GM19438 (cell line): ENCODE results near the gene SLC2A9.
A peak's percentile ranks its signal among the peaks of the same experiment; 100 is the strongest.
"Not testable (repeated sequence)": the region's sequence is repeated elsewhere in the genome, so short reads cannot be mapped to it uniquely, and the experiment has no call there.

Source experiments
- ATAC-seq: cut with Tn5 transposase; IDR thresholded peaks from one replicate; pipeline ENCODE4 v1.9.1; 2021; ENCODE audit warnings: low read depth; ENCODE audit not compliant: unreplicated experiment

SLC2A9 gene

DNA sequence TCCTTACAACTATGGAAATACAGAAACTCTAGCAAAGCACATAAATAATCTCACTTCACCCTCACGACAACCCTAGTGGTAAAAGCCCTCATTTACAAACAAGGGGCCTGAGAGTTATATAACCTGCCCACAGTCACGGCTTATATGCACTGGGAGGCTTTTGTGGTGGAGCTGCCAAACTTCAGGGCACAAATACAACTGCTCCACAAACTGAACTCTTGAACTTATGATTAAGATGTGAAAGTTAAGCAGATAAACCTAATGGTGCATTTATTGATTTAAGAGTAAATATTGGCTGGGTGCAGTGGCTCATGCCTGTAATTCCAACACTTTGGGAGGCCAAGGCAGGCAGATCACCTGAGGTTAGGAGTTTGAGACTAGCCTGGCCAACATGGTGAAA lies 19.0 kb downstream of the SLC2A9 start:
- ATAC-seq = no peak

- no peak for ATAC-seq
Measured at GRCh38 chr4:10001757-10002156, 19.5 kb downstream of the SLC2A9 start.

- ATAC-seq = peak; percentile 46
Measured at GRCh38 chr4:9999956-10000561, 21.2 kb downstream of the SLC2A9 start.

DNA sequence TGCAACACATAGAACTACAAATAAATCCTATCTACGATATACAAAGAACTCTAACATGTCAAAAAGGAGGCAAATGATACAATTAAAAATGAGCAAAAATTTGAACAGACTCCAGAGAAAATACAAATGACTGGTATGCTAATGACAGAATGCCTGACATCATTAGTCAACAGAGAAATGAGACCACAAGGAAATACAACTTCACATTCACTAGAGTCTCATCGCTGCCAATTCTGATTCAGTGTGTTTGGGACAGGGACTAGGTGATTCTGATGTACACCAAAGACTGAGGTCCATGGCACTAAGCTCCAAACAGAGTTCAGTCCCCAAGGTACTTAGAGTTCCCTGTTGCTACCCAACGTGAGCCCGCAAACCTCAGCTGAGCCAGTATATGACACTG lies 23.4 kb downstream of the SLC2A9 start:
- ATAC-seq = no peak

GRCh38 chr4:9996319-9997110 lies 24.8 kb downstream of the SLC2A9 start:
- no peak for ATAC-seq

- ATAC-seq = peak; percentile 50
Measured at GRCh38 chr4:9994246-9994847, 26.9 kb downstream of the SLC2A9 start.

GRCh38 chr4:9989918-9990635 lies 31.2 kb downstream of the SLC2A9 start:
- ATAC-seq = no peak

DNA sequence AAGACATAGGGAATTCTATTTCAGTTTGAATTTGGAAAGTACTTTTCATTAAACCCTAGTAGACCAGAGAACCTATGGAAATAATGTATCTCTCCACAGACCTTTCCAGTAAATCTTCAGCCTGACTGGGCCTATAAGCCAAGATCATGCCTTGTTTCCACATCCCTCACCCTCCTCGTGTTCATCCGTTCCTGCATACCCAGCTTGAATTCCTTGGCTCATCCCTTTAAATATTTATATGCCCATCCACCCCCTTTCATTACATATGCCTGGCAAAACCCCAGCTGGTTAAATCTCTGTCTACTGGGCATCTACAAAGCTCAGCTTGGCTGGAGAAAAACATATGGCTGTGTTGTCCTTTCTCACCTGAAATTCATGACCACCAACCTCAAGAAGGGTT lies 32.4 kb downstream of the SLC2A9 start:
- ATAC-seq = no peak

- ATAC-seq = no peak
Measured at GRCh38 chr4:9988363-9988749, 32.9 kb downstream of the SLC2A9 start.

GRCh38 chr4:9987749-9988362 lies 33.4 kb downstream of the SLC2A9 start:
- ATAC-seq = no peak

DNA sequence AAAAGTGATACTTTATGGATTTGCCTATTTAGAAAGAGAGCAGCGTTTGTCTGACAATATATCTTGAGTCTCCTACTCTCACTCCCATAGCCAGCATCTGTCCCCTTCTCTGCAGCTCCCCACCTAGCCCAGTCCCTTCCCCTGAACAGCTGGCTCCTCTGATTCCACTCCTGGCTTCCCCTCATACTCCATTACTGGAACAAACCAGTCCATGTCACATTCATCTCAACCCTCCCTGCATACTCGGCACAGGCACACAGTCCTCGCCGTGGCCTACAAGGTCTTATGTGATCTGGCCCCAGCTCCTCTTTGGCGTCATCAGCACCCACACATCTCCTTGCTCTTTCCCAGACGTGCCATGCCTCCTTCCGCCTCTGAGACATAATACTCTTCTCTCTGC lies 36.7 kb downstream of the SLC2A9 start:
- ATAC-seq = no peak

- no peak for ATAC-seq
Measured at GRCh38 chr4:9983211-9983610, 38.1 kb downstream of the SLC2A9 start.

DNA sequence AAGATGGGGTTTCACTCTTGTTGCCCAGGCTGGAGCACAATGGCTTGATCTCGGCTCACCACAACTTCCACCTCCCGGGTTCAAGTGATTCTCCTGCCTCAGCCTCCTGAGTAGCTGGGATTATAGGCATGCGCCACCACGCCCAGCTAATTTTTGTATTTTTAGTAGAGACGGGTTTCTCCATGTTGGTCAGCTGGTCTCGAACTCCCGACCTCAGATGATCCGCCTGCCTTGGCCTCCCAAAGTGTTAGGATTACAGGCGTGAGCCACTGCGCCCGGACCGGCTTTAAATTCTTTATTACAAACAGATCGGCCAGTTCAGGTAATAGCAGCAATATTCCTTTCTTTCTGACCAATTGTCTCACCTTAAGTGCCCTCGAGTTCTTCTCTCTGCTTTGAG lies 39.4 kb downstream of the SLC2A9 start:
- ATAC-seq = not testable (repeated sequence)

DNA sequence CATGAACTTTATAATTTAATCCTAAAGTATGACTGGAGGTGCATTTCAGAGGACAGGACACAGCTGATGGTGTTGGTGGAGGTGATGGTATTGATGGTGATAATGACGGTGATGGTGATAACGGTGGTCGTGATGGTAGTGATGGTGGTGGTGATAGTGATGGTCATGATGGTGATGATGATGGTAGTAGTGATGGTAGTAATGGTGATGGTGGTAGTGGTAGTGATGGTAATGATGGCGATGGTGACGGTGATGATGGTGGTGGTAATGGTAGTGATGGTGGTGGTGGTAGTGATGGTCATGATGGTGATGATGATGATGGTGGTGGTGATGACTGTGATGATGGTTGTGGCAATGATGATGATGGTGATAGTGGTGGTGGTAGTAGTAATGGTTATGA lies 40.4 kb downstream of the SLC2A9 start:
- no peak for ATAC-seq

- no peak for ATAC-seq
Measured at GRCh38 chr4:9979101-9979701, 42.1 kb downstream of the SLC2A9 start.

- ATAC-seq = no peak
Measured at GRCh38 chr4:9977518-9978031, 43.7 kb downstream of the SLC2A9 start.

- ATAC-seq = no peak
Measured at GRCh38 chr4:9976781-9977180, 44.5 kb downstream of the SLC2A9 start.

DNA sequence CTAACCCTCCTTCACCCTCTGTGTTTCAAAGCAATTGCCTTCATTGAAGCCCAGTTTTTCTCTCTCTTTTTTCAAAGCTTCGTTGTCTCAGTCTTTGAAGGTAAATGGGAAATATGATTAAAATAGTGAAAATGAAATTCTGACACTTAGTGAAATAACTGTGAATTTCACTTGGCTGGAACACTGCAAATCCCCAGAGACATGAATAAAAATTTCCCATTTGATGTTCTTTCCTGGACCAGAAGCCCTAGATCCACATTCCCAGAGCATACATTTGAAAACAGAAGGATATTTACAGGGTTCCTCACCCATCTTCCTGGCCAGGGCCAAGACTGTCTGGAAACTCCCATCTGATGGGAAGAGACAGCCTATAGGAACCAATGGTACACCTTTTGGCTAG lies 45.0 kb downstream of the SLC2A9 start:
- ATAC-seq = no peak

GRCh38 chr4:9971711-9972110 lies 49.6 kb downstream of the SLC2A9 start:
- no peak for ATAC-seq

DNA sequence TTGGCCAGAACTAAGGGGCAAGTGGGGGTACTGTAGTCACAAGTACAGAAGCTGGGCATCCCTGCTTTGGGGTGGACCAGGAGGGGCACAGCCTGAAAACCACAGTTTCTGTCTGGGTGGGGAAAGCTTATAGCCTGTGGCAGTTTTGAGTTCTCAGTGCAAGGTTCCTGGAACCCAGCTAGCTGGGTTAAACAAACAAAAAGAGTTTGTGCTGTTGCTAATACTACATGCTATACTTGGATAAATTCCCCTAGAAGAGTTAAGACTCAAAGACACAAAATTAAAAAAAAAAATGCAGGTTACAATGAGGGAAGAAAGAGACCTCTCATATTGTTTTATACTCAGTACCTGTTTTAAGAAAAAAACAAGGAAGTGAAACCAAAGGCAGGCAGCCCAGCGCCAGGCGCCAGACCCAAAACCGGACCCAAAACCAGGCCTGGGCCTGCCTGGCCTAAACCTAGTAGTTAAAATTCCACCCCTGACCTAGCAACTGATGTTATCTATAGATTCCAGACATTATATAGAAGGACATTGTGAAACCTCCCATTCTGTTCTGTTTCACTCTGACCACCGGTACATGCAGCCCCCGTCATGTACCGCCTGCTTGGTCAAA lies 50.8 kb downstream of the SLC2A9 start:
- ATAC-seq = peak; percentile 75
